ENCODE data around the gene MXI1. TPM values are rescaled to one million over a fixed set of nuclear protein-coding genes. Genes with fewer than 3 reads are reported as not detected.

Gene MXI1
- total RNA-seq, 3 donors from 2014 or later (not counting 1 experiment from before 2014, with no cell fraction given) = 11.2 to 14.1 (median 13.6) TPM

GRCh38 chr10:110254467-110254866 lies 47.1 kb downstream of the MXI1 start:
- Histone ChIP-seq H3K9me3 (ENCODE audit: control insufficient read depth, insufficient read depth, low read length) (no peaks in the 10 kb centered on the region), H3K27me3 (ENCODE audit: control insufficient read depth, insufficient read depth, low read length) (no peaks in the 10 kb centered on the region), H3K4me1 (ENCODE audit: control insufficient read depth, insufficient read depth, low read length) (no peaks in the 10 kb centered on the region), H3K27ac (ENCODE audit: low read length) (no peak overlapping the region), H3K36me3 (ENCODE audit: control insufficient read depth, insufficient read depth, low read length) (no peaks in the 10 kb centered on the region), H3K4me3 (ENCODE audit: low read length) (no peak overlapping the region)
- Mint-ChIP-seq H3K27ac (peak overlapping the region in 1 of 2 donors; percentile 65), H3K36me3 (peaks cover 5% of the 10 kb centered on the region), H3K9me3 (no peaks in the 10 kb centered on the region), H3K4me1 (peaks cover 8% of the 10 kb centered on the region in 2 donors), H3K4me3 (no peak overlapping the region), H3K27me3 (ENCODE audit: low read depth in 2 of 2) (peaks cover 7 to 19% of the 10 kb centered on the region in 2 donors)
- DNase-seq = no peak
- no peak for ATAC-seq
- TF ChIP-seq CTCF (IDR thresholded peaks at IDR 0.05) = no peak
- intact Hi-C loops (cut with micrococcal nuclease) = no loop called here

DNA sequence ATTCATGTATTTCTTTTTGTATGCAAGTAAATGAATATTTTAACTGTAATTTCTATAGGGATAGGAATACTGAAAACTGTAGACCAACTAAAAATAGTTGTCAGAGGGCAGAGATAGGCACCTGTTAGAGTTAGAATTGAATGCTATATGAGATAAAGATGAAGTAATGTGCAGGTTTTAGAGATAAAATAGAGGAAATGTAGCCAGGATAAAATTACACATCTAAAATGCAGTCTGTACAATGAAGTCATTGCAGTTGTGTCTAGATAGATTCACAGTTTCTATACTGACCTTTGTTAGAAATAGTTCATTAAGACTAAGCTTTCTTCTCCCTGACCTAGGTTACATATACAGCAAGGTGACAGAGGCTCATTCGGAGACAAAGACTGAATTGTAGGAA lies 51.1 kb downstream of the MXI1 start:
- Histone ChIP-seq H3K27ac (ENCODE audit: low read length) (no peak overlapping the region), H3K9me3 (ENCODE audit: control insufficient read depth, insufficient read depth, low read length) (no peaks in the 10 kb centered on the region), H3K27me3 (ENCODE audit: control insufficient read depth, insufficient read depth, low read length) (no peaks in the 10 kb centered on the region), H3K36me3 (ENCODE audit: control insufficient read depth, insufficient read depth, low read length) (no peaks in the 10 kb centered on the region), H3K4me1 (ENCODE audit: control insufficient read depth, insufficient read depth, low read length) (no peaks in the 10 kb centered on the region), H3K4me3 (ENCODE audit: low read length) (no peak overlapping the region)
- Mint-ChIP-seq H3K36me3 (peaks cover 5% of the 10 kb centered on the region), H3K4me3 (no peak overlapping the region), H3K27me3 (ENCODE audit: low read depth in 2 of 2) (peaks cover 17 to 45% of the 10 kb centered on the region in 2 donors), H3K27ac (no peak overlapping the region), H3K9me3 (no peaks in the 10 kb centered on the region), H3K4me1 (peaks cover 8% of the 10 kb centered on the region in 2 donors)
- ATAC-seq = no peak
- intact Hi-C loops (cut with micrococcal nuclease) = no loop called here
- TF ChIP-seq CTCF (IDR thresholded peaks at IDR 0.05) = no peak
- WGBS (ENCODE audit: insufficient coverage) = no CpG with 5 or more reads among the region's 1 CpG
- DNase-seq = no peak

DNA sequence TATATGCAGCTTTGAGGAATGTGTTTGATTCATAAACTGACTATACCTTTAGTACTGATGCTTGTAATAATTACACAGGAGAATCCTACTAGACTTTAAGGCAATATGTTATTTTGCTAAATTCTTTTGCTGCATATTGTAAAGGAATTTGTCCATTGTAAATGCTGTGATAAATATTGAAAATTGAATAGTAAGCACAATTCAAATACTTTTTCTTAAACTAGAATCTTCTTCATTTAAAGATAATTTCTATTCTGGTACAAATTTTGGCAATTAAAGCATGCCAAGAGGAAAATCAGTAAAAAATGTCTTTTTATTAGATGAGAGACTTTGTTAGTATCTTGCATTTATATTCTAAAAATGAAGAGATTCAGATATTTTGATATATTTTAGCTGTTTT lies 51.9 kb downstream of the MXI1 start:
- TF ChIP-seq CTCF (IDR thresholded peaks at IDR 0.05) = no peak
- H3K36me3 ChIP-seq (ENCODE audit: control insufficient read depth, insufficient read depth, low read length) = no peaks in the 10 kb centered on the region
- H3K27ac ChIP-seq (ENCODE audit: low read length) = no peak overlapping the region
- H3K4me3 Mint-ChIP-seq = no peak overlapping the region
- no peaks in the 10 kb centered on the region for H3K4me1 ChIP-seq (ENCODE audit: control insufficient read depth, insufficient read depth, low read length)
- peaks cover 5% of the 10 kb centered on the region for H3K36me3 Mint-ChIP-seq
- no peaks in the 10 kb centered on the region for H3K27me3 ChIP-seq (ENCODE audit: control insufficient read depth, insufficient read depth, low read length)
- intact Hi-C loops (cut with micrococcal nuclease) = no loop called here
- H3K9me3 ChIP-seq (ENCODE audit: control insufficient read depth, insufficient read depth, low read length) = no peaks in the 10 kb centered on the region
- DNase-seq (no peak), ATAC-seq (no peak)
- no peak overlapping the region for H3K4me3 ChIP-seq (ENCODE audit: low read length)
- peaks cover 17 to 47% of the 10 kb centered on the region in 2 donors for H3K27me3 Mint-ChIP-seq (ENCODE audit: low read depth in 2 of 2)
- H3K4me1 Mint-ChIP-seq = peaks cover 6% of the 10 kb centered on the region in 2 donors
- no peak overlapping the region for H3K27ac Mint-ChIP-seq
- no peaks in the 10 kb centered on the region for H3K9me3 Mint-ChIP-seq

DNA sequence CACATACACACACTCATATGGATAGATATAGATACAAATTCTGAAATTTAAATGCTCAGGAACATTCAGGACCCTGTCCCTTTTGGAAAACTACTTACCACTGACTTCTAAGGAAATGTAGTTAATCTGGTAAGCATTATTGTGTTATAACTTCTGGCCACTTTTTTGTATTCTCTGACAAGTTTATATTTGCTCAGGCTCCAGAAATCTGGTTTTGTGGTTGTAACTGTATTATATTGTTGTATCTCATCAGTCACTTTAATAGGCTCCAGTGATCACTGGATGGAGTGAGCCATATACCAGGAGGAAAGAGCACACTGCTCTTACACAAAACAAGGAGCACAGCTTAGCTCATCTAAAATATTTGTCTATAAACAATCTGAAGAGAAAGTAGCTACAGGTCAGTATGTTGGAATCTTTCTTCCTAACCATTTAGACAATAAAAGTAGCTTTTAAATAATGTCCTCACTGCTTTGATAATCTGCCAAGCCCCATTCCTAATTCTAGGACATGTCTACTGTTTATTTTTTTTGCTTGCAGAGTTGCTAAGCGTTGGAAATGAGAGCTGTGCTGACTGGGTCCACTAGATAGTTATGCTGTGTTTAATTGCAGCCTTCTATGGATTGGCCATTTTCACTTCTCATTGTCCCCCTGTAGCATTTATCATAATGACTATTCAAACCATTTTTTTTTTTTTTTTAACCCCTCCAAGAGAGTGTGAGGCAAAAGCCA lies 53.5 kb downstream of the MXI1 start:
- Histone ChIP-seq H3K27ac (ENCODE audit: low read length) (no peak overlapping the region), H3K27me3 (ENCODE audit: control insufficient read depth, insufficient read depth, low read length) (no peaks in the 10 kb centered on the region), H3K36me3 (ENCODE audit: control insufficient read depth, insufficient read depth, low read length) (no peaks in the 10 kb centered on the region), H3K4me3 (ENCODE audit: low read length) (no peak overlapping the region), H3K9me3 (ENCODE audit: control insufficient read depth, insufficient read depth, low read length) (no peaks in the 10 kb centered on the region), H3K4me1 (ENCODE audit: control insufficient read depth, insufficient read depth, low read length) (no peaks in the 10 kb centered on the region)
- Mint-ChIP-seq H3K4me1 (no peaks in the 10 kb centered on the region), H3K27ac (no peak overlapping the region), H3K9me3 (no peaks in the 10 kb centered on the region), H3K4me3 (no peak overlapping the region), H3K36me3 (peaks cover under 1% of the 10 kb centered on the region), H3K27me3 (ENCODE audit: low read depth in 2 of 2) (peaks cover 17 to 47% of the 10 kb centered on the region in 2 donors)
- 88% methylated on average over 1 of the region's 1 CpG for WGBS (ENCODE audit: insufficient coverage)
- intact Hi-C loops (cut with micrococcal nuclease) = loop anchor here (5.0 kb wide), 1 partner anchor 34 kb away; no protein-coding TSS in a partner anchor
- TF ChIP-seq CTCF (IDR thresholded peaks at IDR 0.05) = no peak
- ATAC-seq (no peak), DNase-seq (no peak)

Measured in natural killer cell (primary cell).